SU-DHL-6 (cell line): Measurements from ENCODE around the gene RANBP1.
A peak's percentile ranks its signal among the peaks of the same experiment; 100 is the strongest.
"Not testable (repeated sequence)": the region's sequence is repeated elsewhere in the genome, so short reads cannot be mapped to it uniquely, and the experiment has no call there.

Experiments
- H2AFZ ChIP-seq: fragments of 200-600 bp; sonication (generic); 2 replicates; pipeline ENCODE4 v1.6.1; 2014; ENCODE audit warnings: low read depth, mild to moderate bottlenecking, moderate library complexity, mixed read lengths, antibody characterized with exemption, low read length; ENCODE audit not compliant: severe bottlenecking
- H3F3A ChIP-seq: fragments of 200-600 bp; shearing (Covaris generic); 2 replicates; pipeline ENCODE4 v1.6.0; 2016; ENCODE audit warnings: antibody characterized with exemption, mild to moderate bottlenecking; ENCODE audit not compliant: insufficient read depth
- H3K27ac ChIP-seq: fragments of 200-600 bp; sonication (generic); 2 replicates; pipeline ENCODE4 v1.5.1; 2016; ENCODE audit warnings: low read depth, mild to moderate bottlenecking, low read length, moderate library complexity, mixed read lengths
- H3K27me3 ChIP-seq: fragments of 200-600 bp; sonication (generic), shearing (Covaris generic); 2 replicates; pipeline ENCODE4 v1.6.0; 2014; ENCODE audit warnings: mild to moderate bottlenecking, low read length
- H3K36me3 ChIP-seq: fragments of 200-600 bp; sonication (generic); 2 replicates; pipeline ENCODE4 v1.6.1; 2014; ENCODE audit warnings: mild to moderate bottlenecking, low read length, mixed read lengths
- H3K4me2 ChIP-seq: fragments of 300-600, 200-600 bp; shearing (Covaris generic), sonication (generic); 2 replicates; pipeline ENCODE4 v1.6.0; 2014; ENCODE audit warnings: low read length, low read depth, mild to moderate bottlenecking; ENCODE audit not compliant: poor library complexity, severe bottlenecking
- H3K4me3 ChIP-seq: fragments of 200-600 bp; sonication (generic); 2 replicates; pipeline ENCODE4 v1.5.1; 2014; ENCODE audit warnings: antibody characterized with exemption, low read length, mild to moderate bottlenecking, mixed read lengths; ENCODE audit not compliant: insufficient read depth, poor library complexity, severe bottlenecking
- H3K79me2 ChIP-seq: fragments of 200-600 bp; sonication (generic); 2 replicates; pipeline ENCODE4 v1.6.1; 2014; ENCODE audit warnings: mild to moderate bottlenecking, low read length, moderate library complexity; ENCODE audit not compliant: insufficient read depth
- H3K9ac ChIP-seq: fragments of 200-600 bp; sonication (generic); 2 replicates; pipeline ENCODE4 v1.7.0; 2014; ENCODE audit warnings: mild to moderate bottlenecking, low read length
- H3K9me2 ChIP-seq: fragments of 200-600 bp; sonication (generic); replicated peaks from 2 replicates; pipeline ENCODE4 v1.6.1; 2014; ENCODE audit warnings: low read length; ENCODE audit not compliant: insufficient read depth
- H3K9me3 ChIP-seq: fragments of 200-600 bp; sonication (generic); 2 replicates; pipeline ENCODE4 v1.6.1; 2014; ENCODE audit warnings: low read length, mixed read lengths; ENCODE audit not compliant: insufficient read depth
- H4K20me1 ChIP-seq: fragments of 200-600 bp; sonication (generic); 2 replicates; pipeline ENCODE4 v1.6.1; 2014; ENCODE audit warnings: low read depth, mild to moderate bottlenecking, antibody characterized with exemption, low read length, moderate library complexity, mixed read lengths
- CTCF ChIP-seq: fragments of 200-600 bp; sonication (generic); IDR thresholded peaks from one replicate; pipeline ENCODE4 v1.5.1; 2017; ENCODE audit warnings: antibody characterized with exemption, mild to moderate bottlenecking, low read length, moderate library complexity; ENCODE audit not compliant: insufficient read depth, poor library complexity, severe bottlenecking
- EZH2phosphoT487 ChIP-seq: fragments of 200-600 bp; sonication (generic), shearing (Covaris generic); conservative IDR thresholded peaks from 2 replicates; pipeline ENCODE4 v1.6.1; 2018; ENCODE audit warnings: mild to moderate bottlenecking, antibody characterized with exemption, low read length, moderate library complexity, mixed read lengths

The RANBP1 gene

GRCh38 chr22:20115691-20116375, at the start of gene RANBP1:
Gene RANBP1, plus strand, starts transcription at chr22:20116104. Its CDS starts 81 bp downstream, at chr22:20116185.
- Histone ChIP-seq H3K36me3 (peaks cover 4% of the 10 kb centered on the region; the same call in 1 of the 2 replicates), H3K27me3 (no peaks in the 10 kb centered on the region), H3K9ac (peak within 1 kb of the TSS; percentile 99), H3K4me3 (peak within 1 kb of the TSS; percentile 89), H3K9me2 (no peaks in the 10 kb centered on the region), H3K27ac (peak within 1 kb of the TSS; percentile 51), H3K79me2 (peaks cover 44% of the 10 kb centered on the region), H3K4me2 (peak within 1 kb of the TSS; percentile 70), H4K20me1 (no peaks in the 10 kb centered on the region), H2AFZ (peak within 1 kb of the TSS; percentile 26), H3K9me3 (no peaks in the 10 kb centered on the region), H3F3A (peaks cover 8% of the 10 kb centered on the region)
- TF ChIP-seq CTCF (no peak), EZH2phosphoT487 (no peak)

- TF ChIP-seq EZH2phosphoT487 (no peak), CTCF (no peak)
- H3K4me3 ChIP-seq = no peak overlapping the region
- no peaks in the 10 kb centered on the region for H3K27me3 ChIP-seq
- H3K4me2 ChIP-seq = no peak overlapping the region
- H3K79me2 ChIP-seq = no peaks in the 10 kb centered on the region
- no peaks in the 10 kb centered on the region for H3K36me3 ChIP-seq
- no peak overlapping the region for H3K9ac ChIP-seq
- H3K9me3 ChIP-seq = no peaks in the 10 kb centered on the region
- no peaks in the 10 kb centered on the region for H3K9me2 ChIP-seq
- H3K27ac ChIP-seq = no peak overlapping the region
- H3F3A ChIP-seq = no peaks in the 10 kb centered on the region
- H2AFZ ChIP-seq = no peak overlapping the region
- no peaks in the 10 kb centered on the region for H4K20me1 ChIP-seq
Measured at GRCh38 chr22:20066617-20067383, 49.1 kb upstream of the RANBP1 start.

- not testable (repeated sequence) for H4K20me1 ChIP-seq, H3K4me2 ChIP-seq, H3K9me2 ChIP-seq, H3K36me3 ChIP-seq, H3K27me3 ChIP-seq, H3F3A ChIP-seq, H2AFZ ChIP-seq, H3K9ac ChIP-seq, H3K79me2 ChIP-seq, H3K4me3 ChIP-seq, H3K9me3 ChIP-seq, H3K27ac ChIP-seq
Measured at GRCh38 chr22:20067384-20067682, 48.6 kb upstream of the RANBP1 start.

- Histone ChIP-seq H4K20me1 (no peaks in the 10 kb centered on the region), H3K9me2 (no peaks in the 10 kb centered on the region), H3K36me3 (no peaks in the 10 kb centered on the region), H3K4me2 (no peak overlapping the region), H3K9me3 (no peaks in the 10 kb centered on the region), H3K9ac (no peak overlapping the region), H3K27me3 (no peaks in the 10 kb centered on the region), H3K27ac (no peak overlapping the region), H3K4me3 (no peak overlapping the region), H3K79me2 (no peaks in the 10 kb centered on the region), H3F3A (no peaks in the 10 kb centered on the region), H2AFZ (no peak overlapping the region)
- TF ChIP-seq EZH2phosphoT487 (no peak), CTCF (no peak)
Measured at GRCh38 chr22:20068640-20069039, 47.3 kb upstream of the RANBP1 start.
